GM12801 (cell line): ENCODE results near the gene TLL2.

Source experiments
- CTCF ChIP-seq: IDR thresholded peaks from one replicate; pipeline ENCODE4 v1.5.1; 2011; ENCODE audit warnings: control low read depth; ENCODE audit not compliant: insufficient read length; ENCODE audit errors: extremely low read depth

The TLL2 gene

GRCh38 chr10:96473866-96474265, 39.9 kb downstream of the TLL2 start:
- TF ChIP-seq CTCF = no peak

- no peak for TF ChIP-seq CTCF
These were observed 43.5 kb downstream of the TLL2 start for GRCh38 chr10:96470116-96470743.

GRCh38 chr10:96468845-96469244, 44.9 kb downstream of the TLL2 start:
- TF ChIP-seq CTCF = no peak

- TF ChIP-seq CTCF = no peak
These were observed 48.1 kb downstream of the TLL2 start for GRCh38 chr10:96465599-96465998.

GRCh38 chr10:96463562-96463961, 50.2 kb downstream of the TLL2 start:
- no peak for TF ChIP-seq CTCF

- TF ChIP-seq CTCF = no peak
These were observed 51.0 kb downstream of the TLL2 start for GRCh38 chr10:96462606-96463151.

GRCh38 chr10:96460316-96460715, 53.4 kb downstream of the TLL2 start:
- TF ChIP-seq CTCF = no peak
